H1 (cell line): ENCODE data around the gene PRTG. TPM values are rescaled to one million over a fixed set of nuclear protein-coding genes. Genes with fewer than 3 reads are reported as not detected.

Source experiments
- CEBPB ChIP-seq: IDR thresholded peaks from 2 replicates; pipeline ENCODE4 v1.6.1; 2012; ENCODE audit warnings: low read depth, low read length
- RAD21 ChIP-seq, 2 experiments: IDR thresholded peaks in 1 of 2; conservative IDR thresholded peaks in 1 of 2; 2 replicates each; pipeline ENCODE4 v1.6.1; 2011; ENCODE audit warnings: low read depth in 2 of 2, low read length in 2 of 2, improper control_type of control experiment in 1 of 2, inconsistent platforms in 1 of 2, mild to moderate bottlenecking in 1 of 2, moderate library complexity in 1 of 2
- polyA plus RNA-seq, 7 experiments: library from polyadenylated mRNA; depleted of rRNA in 3 of 7; stranded (reverse) in 5 of 7; unstranded in 2 of 7; fragments of >200 nt in 5 of 7; fragments of 200-250 nt in 2 of 7; gene quantifications; 1 replicate in 5 of 7; 2 replicates in 1 of 7; 4 replicates in 1 of 7; pipeline versions ENCODE4 v1.2.1 to v1.2.3, GENCODE V29; 2011 to 2013; ENCODE audit warnings: missing spikeins in 2 of 7, mixed read lengths in 2 of 7
- total RNA-seq: library from RNA; stranded (reverse); fragmentation: NEBNext Ultra II Directional; extraction: Animal tissue kit (Norgen Biotek cat#: 25700); gene quantifications from 2 replicates; pipeline ENCODE4 v1.2.1, GENCODE V29; 2021

Gene PRTG
- total and polyA plus RNA-seq, 2 of the 8 experiments (the other 6 are each of a cell fraction or from before 2014, with no cell fraction given) = 3.1 to 3.2 TPM

GRCh38 chr15:55780292-55780691 is 37.3 kb upstream of the PRTG start (continued):
- TF ChIP-seq RAD21 (IDR thresholded peaks at IDR 0.05 in 1 of 2, conservative IDR thresholded peaks at IDR 0.05 in 1 of 2; ENCODE audit: low read depth in 2 of 2, low read length in 2 of 2) (no peak), CEBPB (no peak)
